ENCODE results near the gene PIGT.
"Not testable (repeated sequence)": the region's sequence is repeated elsewhere in the genome, so short reads cannot be mapped to it uniquely, and the experiment has no call there.

The PIGT gene

DNA sequence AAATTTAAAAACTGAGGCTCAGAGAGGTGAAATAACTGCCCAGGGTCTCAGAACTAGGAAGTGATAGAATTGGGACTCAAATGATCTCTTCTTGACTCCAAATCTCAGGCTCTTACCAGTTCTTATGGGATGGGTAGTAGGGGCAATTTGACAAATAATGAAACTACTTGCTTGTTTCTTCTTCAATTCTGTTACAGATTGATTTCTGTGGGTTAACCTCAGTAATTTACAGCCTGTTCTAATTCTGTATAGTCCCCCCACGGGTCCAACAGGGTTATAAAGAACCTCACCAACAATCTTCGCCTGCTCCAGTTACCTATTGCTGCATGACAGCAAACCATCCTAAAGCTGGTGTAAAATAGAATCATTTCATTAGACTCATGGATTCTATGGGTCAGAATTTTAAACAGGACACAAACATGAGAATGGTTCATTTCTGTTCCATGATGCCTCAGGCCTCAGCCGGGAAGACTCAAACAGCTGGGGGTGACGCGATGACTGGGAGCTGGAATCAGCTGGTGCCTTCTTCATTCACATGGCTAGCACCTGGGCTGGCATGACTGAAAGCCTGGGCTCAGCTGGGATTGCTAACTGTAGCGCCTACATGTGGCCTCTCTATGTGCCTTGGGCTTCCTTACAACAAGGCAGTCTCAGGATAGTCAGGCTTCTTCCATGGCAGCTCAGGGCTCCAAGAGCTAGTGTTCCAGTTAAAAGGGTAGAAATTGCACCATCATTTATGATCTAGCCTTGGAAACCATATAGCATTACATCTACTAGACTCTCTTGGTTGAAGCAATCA, 47.0 kb downstream of the PIGT start:
- no peak for DNase-seq (ENCODE audit: low read depth, low spot score)

- DNase-seq (ENCODE audit: low read depth, low spot score): no peak
Observed at GRCh38 chr20:45463709-45464108, 47.8 kb downstream of the PIGT start.

GRCh38 chr20:45465491-45466266, 49.7 kb downstream of the PIGT start:
- no peak for DNase-seq (ENCODE audit: low read depth, low spot score)

GRCh38 chr20:45467172-45467571, 51.2 kb downstream of the PIGT start:
- no peak for DNase-seq (ENCODE audit: low read depth, low spot score)

DNA sequence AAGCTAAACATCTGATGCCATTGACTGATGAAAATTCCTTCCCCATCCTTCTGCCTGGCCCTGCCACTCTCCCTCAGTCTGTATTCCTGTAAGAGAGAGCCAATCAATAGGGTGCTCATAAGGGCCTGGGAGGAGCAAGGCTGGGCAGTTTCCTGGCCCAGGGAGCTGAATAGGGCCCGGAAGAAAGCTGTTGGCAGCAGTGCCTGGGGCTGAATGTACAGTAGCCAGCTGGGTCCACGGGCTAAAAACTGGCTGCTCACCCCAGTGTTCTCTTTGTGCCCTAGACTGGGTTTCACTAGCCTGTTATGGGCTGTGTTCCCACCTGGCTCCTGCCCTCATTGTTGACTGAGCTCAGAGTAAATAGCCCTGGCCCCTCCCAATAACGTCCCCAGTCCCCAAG, 51.9 kb downstream of the PIGT start:
- no peak for DNase-seq (ENCODE audit: low read depth, low spot score)

GRCh38 chr20:45469336-45470261, 53.7 kb downstream of the PIGT start, which contains the start of gene WFDC2:
Gene WFDC2 (plus strand): TSS chr20:45469753. CDS start chr20:45469782, 29 bp downstream.
- DNase-seq (ENCODE audit: low read depth, low spot score): peak; percentile 47

- DNase-seq (ENCODE audit: low read depth, low spot score): peak; percentile 41
Observed at GRCh38 chr20:45470262-45470931, 54.5 kb downstream of the PIGT start.

DNA sequence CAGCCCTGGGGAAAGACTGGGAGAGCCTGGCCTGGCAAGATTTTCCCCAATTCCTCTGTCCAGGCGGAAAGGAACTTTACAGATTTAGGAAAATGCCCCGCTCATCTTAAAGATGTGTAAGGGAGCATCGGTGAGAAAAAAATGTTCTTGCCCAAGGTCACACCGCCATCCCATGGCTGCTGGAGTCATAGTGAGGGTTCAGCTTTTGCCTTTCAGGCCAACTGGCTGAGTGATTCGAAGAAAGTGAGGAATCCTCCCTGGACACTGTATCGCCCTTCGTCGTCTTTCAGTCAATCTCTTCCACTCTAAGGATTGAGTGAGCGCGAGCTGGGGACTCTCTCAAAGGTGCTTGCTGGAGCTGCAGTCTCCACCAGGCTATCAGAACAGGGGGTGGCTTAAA, 55.0 kb downstream of the PIGT start:
- DNase-seq (ENCODE audit: low read depth, low spot score): peak; percentile 41

DNA sequence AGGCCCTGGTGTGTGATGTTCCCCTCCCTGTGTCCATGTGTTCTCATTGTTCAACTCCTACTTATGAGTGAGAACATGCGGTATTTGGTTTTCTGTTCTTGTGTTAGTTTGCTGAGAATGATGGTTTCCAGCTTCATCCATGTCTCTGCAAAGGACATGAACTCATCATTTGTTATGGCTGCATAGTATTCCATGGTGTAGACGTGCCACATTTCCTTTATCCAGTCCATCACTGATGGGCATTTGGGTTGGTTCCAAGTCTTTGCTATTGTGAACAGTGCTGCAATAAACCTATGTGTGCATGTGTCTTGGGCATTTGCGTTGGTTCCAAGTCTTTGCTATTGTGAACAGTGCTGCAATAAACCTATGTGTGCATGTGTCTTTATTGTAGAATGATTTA, 56.3 kb downstream of the PIGT start:
- not testable (repeated sequence) for DNase-seq (ENCODE audit: low read depth, low spot score)

Measured in ELF-1 (cell line).